IMR-90 (cell line): ENCODE results near the gene TENM3. TPM values are rescaled to one million over a fixed set of nuclear protein-coding genes. Genes with fewer than 3 reads are reported as not detected.

Experiments
- ATAC-seq: fragments of 200-7000 bp; cut with Tn5 transposase; 2 replicates; pipeline ENCODE4 v1.9.1; 2020; ENCODE audit warnings: low read depth, mild to moderate bottlenecking, moderate library complexity
- BruUV-seq: library from RNA; stranded (reverse); fragments of 400-500 nt; replicated peaks from 2 replicates; lab custom pipeline; 2021; lab: Mats Ljungman, UMichigan
- CTCF ChIA-PET: fragments of 300-600 bp; formaldehyde crosslinking; extraction: SDS; loops from one replicate; lab custom pipeline; 2021; ENCODE audit warnings: antibody characterized with exemption; lab: Yijun Ruan, JAX
- POLR2A ChIA-PET: fragments of 300-600 bp; sonication (Branson Sonifier 250); formaldehyde crosslinking; loops from one replicate; lab custom pipeline; 2022; ENCODE audit warnings: antibody characterized with exemption; ENCODE audit not compliant: unreplicated experiment; lab: Charles Lee
- DNase-seq: peaks from one replicate; pipeline ENCODE4 v3.0.0; 2013
- H2AFZ ChIP-seq: replicated peaks from 2 replicates; pipeline ENCODE3; 2013; ENCODE audit warnings: low read length, mild to moderate bottlenecking; ENCODE audit not compliant: poor library complexity
- H2AK5ac ChIP-seq: 2 replicates; pipeline ENCODE4 v1.6.1; 2013; ENCODE audit warnings: low read depth, low read length, inconsistent platforms
- H2AK9ac ChIP-seq: replicated peaks from 2 replicates; pipeline ENCODE3; 2013; ENCODE audit warnings: mild to moderate bottlenecking, low read depth, low read length, moderate library complexity; ENCODE audit not compliant: poor library complexity
- H2BK120ac ChIP-seq: 2 replicates; pipeline ENCODE4 v1.6.1; 2013; ENCODE audit warnings: low read depth, low read length, inconsistent platforms
- H2BK15ac ChIP-seq: 3 replicates; pipeline ENCODE4 v1.6.1; 2013; ENCODE audit warnings: low read depth, low read length, inconsistent platforms
- H2BK20ac ChIP-seq: 2 replicates; pipeline ENCODE4 v1.6.1; 2013; ENCODE audit warnings: low read depth, mild to moderate bottlenecking, inconsistent platforms, low read length, moderate library complexity
- H2BK5ac ChIP-seq: 2 replicates; pipeline ENCODE4 v1.6.1; 2013; ENCODE audit warnings: mild to moderate bottlenecking, low read depth, low read length, inconsistent platforms; ENCODE audit not compliant: poor library complexity, severe bottlenecking
- H3K14ac ChIP-seq: replicated peaks from 2 replicates; pipeline ENCODE4 v1.6.1; 2013; ENCODE audit warnings: low read depth, low read length, inconsistent platforms
- H3K18ac ChIP-seq: 2 replicates; pipeline ENCODE4 v1.6.1; 2013; ENCODE audit warnings: low read depth, low read length, control low read depth
- H3K23ac ChIP-seq: 2 replicates; pipeline ENCODE4 v1.6.1; 2013; ENCODE audit warnings: low read depth, low read length, inconsistent platforms
- H3K27ac ChIP-seq: 2 replicates; pipeline ENCODE4 v1.5.1; 2013; ENCODE audit warnings: mild to moderate bottlenecking, control low read depth, low read length; ENCODE audit not compliant: insufficient read depth
- H3K27me3 ChIP-seq: 2 replicates; pipeline ENCODE4 v1.6.1; 2013; ENCODE audit warnings: low read length; ENCODE audit not compliant: control insufficient read depth, insufficient read depth
- H3K36me3 ChIP-seq: 2 replicates; pipeline ENCODE4 v1.6.1; 2013; ENCODE audit warnings: low read length, mixed read lengths; ENCODE audit not compliant: control insufficient read depth, insufficient read depth
- H3K4ac ChIP-seq: 2 replicates; pipeline ENCODE4 v1.6.1; 2013; ENCODE audit warnings: low read depth, low read length, inconsistent platforms
- H3K4me1 ChIP-seq: 2 replicates; pipeline ENCODE4 v1.6.1; 2013; ENCODE audit warnings: low read length, mixed read lengths; ENCODE audit not compliant: control insufficient read depth, insufficient read depth
- H3K4me2 ChIP-seq: 2 replicates; pipeline ENCODE4 v1.6.1; 2013; ENCODE audit warnings: low read depth, mild to moderate bottlenecking, control low read depth, low read length, moderate library complexity
- H3K4me3 ChIP-seq: 2 replicates; pipeline ENCODE4 v1.5.1; 2013; ENCODE audit warnings: low read depth, mild to moderate bottlenecking, control low read depth, low read length, moderate library complexity; ENCODE audit not compliant: insufficient read depth
- H3K56ac ChIP-seq: 2 replicates; pipeline ENCODE4 v1.6.1; 2013; ENCODE audit warnings: low read length, inconsistent platforms; ENCODE audit not compliant: insufficient read depth; ENCODE audit errors: extremely low read depth
- H3K79me1 ChIP-seq, 2 experiments: 2 replicates each; pipeline ENCODE4 v1.6.1; 2013; ENCODE audit warnings: low read length in 2 of 2, inconsistent platforms in 1 of 2, low read depth in 1 of 2
- H3K9ac ChIP-seq: 2 replicates; pipeline ENCODE4 v1.6.1; 2013; ENCODE audit warnings: low read depth, low read length, control low read depth
- H3K9me1 ChIP-seq: 2 replicates; pipeline ENCODE4 v1.6.1; 2013; ENCODE audit warnings: low read length, inconsistent platforms; ENCODE audit not compliant: insufficient read depth
- H3K9me3 ChIP-seq: 2 replicates; pipeline ENCODE4 v1.6.1; 2013; ENCODE audit warnings: low read length; ENCODE audit not compliant: control insufficient read depth, insufficient read depth
- H4K20me1 ChIP-seq: 2 replicates; pipeline ENCODE4 v1.6.1; 2013; ENCODE audit warnings: low read length, inconsistent platforms; ENCODE audit not compliant: insufficient read depth
- H4K5ac ChIP-seq: 2 replicates; pipeline ENCODE4 v1.6.1; 2013; ENCODE audit warnings: mild to moderate bottlenecking, low read depth, low read length, control low read depth
- H4K8ac ChIP-seq, 2 experiments: 2 replicates each; pipeline ENCODE4 v1.6.1; 2013; ENCODE audit warnings: low read depth in 2 of 2, low read length in 2 of 2, control low read depth in 1 of 2, inconsistent platforms in 1 of 2
- H4K91ac ChIP-seq: 2 replicates; pipeline ENCODE4 v1.6.1; 2013; ENCODE audit warnings: low read depth, low read length, inconsistent platforms; ENCODE audit not compliant: insufficient read depth
- BHLHE40 ChIP-seq: fragments of 150-350 bp; IDR thresholded peaks from 2 replicates; pipeline ENCODE4 v1.6.1; 2016; ENCODE audit warnings: mild to moderate bottlenecking, low read depth, low read length
- FOS ChIP-seq: fragments of 150-350 bp; IDR thresholded peaks from 2 replicates; pipeline ENCODE4 v1.6.1; 2016; ENCODE audit warnings: low read depth, low read length
- MAFK ChIP-seq: IDR thresholded peaks from 2 replicates; pipeline ENCODE4 v1.6.1; 2012; ENCODE audit warnings: low read depth, low read length, improper control_type of control experiment
- MXI1 ChIP-seq: IDR thresholded peaks from 2 replicates; pipeline ENCODE4 v1.6.1; 2012; ENCODE audit warnings: low read depth, mild to moderate bottlenecking, low read length, moderate library complexity, borderline replicate concordance
- RCOR1 ChIP-seq: IDR thresholded peaks from 2 replicates; pipeline ENCODE4 v1.6.1; 2012; ENCODE audit warnings: mild to moderate bottlenecking, low read length, improper control_type of control experiment; ENCODE audit not compliant: insufficient replicate concordance
- RFX5 ChIP-seq: IDR thresholded peaks from 2 replicates; pipeline ENCODE4 v1.8.0; 2012; ENCODE audit warnings: low read depth, mild to moderate bottlenecking, low read length, moderate library complexity
- WGBS, 2 experiments: methylation state at CpG; one replicate each; pipeline versions ENCODE4 v1.1.5 to v1.1.7; 2013; ENCODE audit warnings: missing lambda C conversion rate in 2 of 2; ENCODE audit not compliant: insufficient read length in 1 of 2; ENCODE audit errors: extremely low coverage in 2 of 2; 5-methylcytosine and 5-hydroxymethylcytosine counted together
- dilution Hi-C: fragments of 300-500 bp; cut with HindIII; formaldehyde crosslinking; loops from one replicate; pipeline ENCODE4 v1.14.3; 2018; ENCODE audit warnings: low sequenced_read_pairs; ENCODE audit not compliant: unreplicated experiment
- in situ Hi-C: fragments of 300-500 bp; cut with MboI; formaldehyde crosslinking; loops from 3 replicates; pipeline ENCODE4 v1.14.3; 2019; ENCODE audit warnings: low sequenced_read_pairs, inconsistent platforms, mixed read lengths
- intact Hi-C: fragments of 100-400 bp; cut with micrococcal nuclease; formaldehyde crosslinking; loops from 2 replicates; pipeline ENCODE4 v1.10.0; 2022
- polyA plus RNA-seq, 3 experiments: library from polyadenylated mRNA; depleted of rRNA; stranded (reverse); fragments of >200 nt; gene quantifications; 2 replicates each; pipeline ENCODE4 v1.2.3, GENCODE V29; 2012; ENCODE audit warnings: low replicate concordance in 1 of 3
- total RNA-seq: library from RNA; depleted of rRNA; stranded (reverse); fragments of >200 nt; gene quantifications from 2 replicates; pipeline ENCODE4 v1.2.3, GENCODE V29; 2012

Gene TENM3
- total and polyA plus RNA-seq, 2 of the 4 experiments (the other 2 are of a cell fraction), result 29.9 to 173 TPM

- no CpG with 5 or more reads among the region's 4 CpGs for WGBS, 2 experiments
- Histone ChIP-seq H3K9me3 (peaks cover 5% of the 10 kb centered on the region), H3K9me1 (peaks cover 3% of the 10 kb centered on the region; the same call in 1 of the 2 replicates), H3K4me3 (no peak overlapping the region), H2AK9ac (no peak overlapping the region), H2BK120ac (no peak overlapping the region), H3K79me1 (no peaks in the 10 kb centered on the region), H2AFZ (no peak overlapping the region), H3K27me3 (no peaks in the 10 kb centered on the region), H4K8ac (no peak overlapping the region), H3K4ac (no peak overlapping the region), H4K5ac (no peak overlapping the region), H3K4me1 (peaks cover 4% of the 10 kb centered on the region; the same call in 1 of the 2 replicates), H2BK15ac (no peak overlapping the region), H3K56ac (no peak overlapping the region), H3K36me3 (no peaks in the 10 kb centered on the region), H3K23ac (no peak overlapping the region), H2BK20ac (no peak overlapping the region), H3K14ac (no peak overlapping the region), H4K91ac (no peak overlapping the region), H3K4me2 (no peak overlapping the region), H3K9ac (no peak overlapping the region), H2AK5ac (no peak overlapping the region), H4K20me1 (no peaks in the 10 kb centered on the region), H2BK5ac (no peak overlapping the region), H3K27ac (no peak overlapping the region), H3K18ac (no peak overlapping the region)
- CTCF ChIA-PET, result no interaction called here
- POLR2A ChIA-PET, result no interaction called here
- ATAC-seq (no peak), DNase-seq (no peak)
- in situ Hi-C loops (no loop called here), dilution Hi-C loops (no loop called here), intact Hi-C loops (no loop called here)
- no TSS peak for BruUV-seq
- no peak for TF ChIP-seq RFX5
- no peak for TF ChIP-seq MAFK
- no peak for TF ChIP-seq BHLHE40
- no peak for TF ChIP-seq MXI1
- TF ChIP-seq FOS, result no peak
- TF ChIP-seq RCOR1, result no peak
Measured at GRCh38 chr4:182745237-182745636, 502.0 kb downstream of the TENM3 start.
